ENCODE results near the gene PJA2.

Gene PJA2

GRCh38 chr5:109357807-109358206 is 52.0 kb downstream of the PJA2 start:
- ChIA-PET POLR2A (no interaction called here), CTCF (no interaction called here)
- H3K36me3 ChIP-seq (ENCODE audit: control insufficient read depth in 4 of 4, insufficient read depth in 4 of 4, low read length in 3 of 4): peaks cover 15 to 52% (median 37%) of the 10 kb centered on the region in 4 experiments
- no peak overlapping the region for H3K27ac ChIP-seq (ENCODE audit: insufficient read depth in 1 of 2, low read depth in 1 of 2, low read length in 2 of 2, poor library complexity in 1 of 2, severe bottlenecking in 2 of 2)
- no peaks in the 10 kb centered on the region for H3K27me3 ChIP-seq (replicated peaks in 2 of 5; ENCODE audit: control insufficient read depth in 4 of 5, insufficient read depth in 5 of 5, low read length in 4 of 5)
- WGBS (ENCODE audit: insufficient coverage): 86% methylated on average over 1 of the region's 2 CpGs
- no peaks in the 10 kb centered on the region for H3K4me1 ChIP-seq (ENCODE audit: control extremely low read depth in 1 of 4, control insufficient read depth in 4 of 4, insufficient read depth in 4 of 4, low read length in 3 of 4)
- DNase-seq: no peak
- H3K4me3 ChIP-seq (ENCODE audit: control insufficient read depth in 1 of 7, extremely low read depth in 1 of 7, insufficient read depth in 4 of 7, low read depth in 2 of 7, low read length in 6 of 7): no peak overlapping the region
- no peaks in the 10 kb centered on the region for H3K9me3 ChIP-seq (ENCODE audit: control extremely low read depth in 1 of 5, control insufficient read depth in 4 of 5, insufficient read depth in 2 of 5, low read depth in 1 of 5, low read length in 4 of 5)

- no peaks in the 10 kb centered on the region for H3K4me1 ChIP-seq (ENCODE audit: control extremely low read depth in 1 of 4, control insufficient read depth in 4 of 4, insufficient read depth in 4 of 4, low read length in 3 of 4)
- no peaks in the 10 kb centered on the region for H3K9me3 ChIP-seq (ENCODE audit: control extremely low read depth in 1 of 5, control insufficient read depth in 4 of 5, insufficient read depth in 2 of 5, low read depth in 1 of 5, low read length in 4 of 5)
- DNase-seq: peak in 2 of 3 donors; percentile 31 to 57
- CTCF ChIA-PET: no interaction called here
- H3K4me3 ChIP-seq (ENCODE audit: control insufficient read depth in 1 of 7, extremely low read depth in 1 of 7, insufficient read depth in 4 of 7, low read depth in 2 of 7, low read length in 6 of 7): no peak overlapping the region
- H3K36me3 ChIP-seq (ENCODE audit: control insufficient read depth in 4 of 4, insufficient read depth in 4 of 4, low read length in 3 of 4): peaks cover 15 to 33% (median 21%) of the 10 kb centered on the region in 4 experiments
- no peaks in the 10 kb centered on the region for H3K27me3 ChIP-seq (replicated peaks in 2 of 5; ENCODE audit: control insufficient read depth in 4 of 5, insufficient read depth in 5 of 5, low read length in 4 of 5)
- POLR2A ChIA-PET: no interaction called here
- 100% methylated on average over 1 of the region's 2 CpGs for WGBS (ENCODE audit: insufficient coverage)
- no peak overlapping the region for H3K27ac ChIP-seq (ENCODE audit: insufficient read depth in 1 of 2, low read depth in 1 of 2, low read length in 2 of 2, poor library complexity in 1 of 2, severe bottlenecking in 2 of 2)
These were observed 55.0 kb downstream of the PJA2 start for GRCh38 chr5:109354761-109355160.

GRCh38 chr5:109351988-109352864 is 57.5 kb downstream of the PJA2 start:
- POLR2A ChIA-PET: no interaction called here
- peak in 2 of 3 donors; percentile 55 to 72 for DNase-seq

GRCh38 chr5:109350537-109351270 is 59.1 kb downstream of the PJA2 start:
- CTCF ChIA-PET: no interaction called here
- H3K27ac ChIP-seq (ENCODE audit: insufficient read depth in 1 of 2, low read depth in 1 of 2, low read length in 2 of 2, poor library complexity in 1 of 2, severe bottlenecking in 2 of 2): no peak overlapping the region
- no peaks in the 10 kb centered on the region for H3K4me1 ChIP-seq (ENCODE audit: control extremely low read depth in 1 of 4, control insufficient read depth in 4 of 4, insufficient read depth in 4 of 4, low read length in 3 of 4)
- H3K4me3 ChIP-seq (ENCODE audit: control insufficient read depth in 1 of 7, extremely low read depth in 1 of 7, insufficient read depth in 4 of 7, low read depth in 2 of 7, low read length in 6 of 7): no peak overlapping the region
- POLR2A ChIA-PET: no interaction called here
- no peaks in the 10 kb centered on the region for H3K9me3 ChIP-seq (ENCODE audit: control extremely low read depth in 1 of 5, control insufficient read depth in 4 of 5, insufficient read depth in 2 of 5, low read depth in 1 of 5, low read length in 4 of 5)
- H3K36me3 ChIP-seq (ENCODE audit: control insufficient read depth in 4 of 4, insufficient read depth in 4 of 4, low read length in 3 of 4): peaks cover 15 to 47% (median 31%) of the 10 kb centered on the region in 4 experiments
- peak in 1 of 3 donors; percentile 14 for DNase-seq
- WGBS (ENCODE audit: insufficient coverage): 100% methylated on average over 2 of the region's 5 CpGs
- no peaks in the 10 kb centered on the region for H3K27me3 ChIP-seq (replicated peaks in 2 of 5; ENCODE audit: control insufficient read depth in 4 of 5, insufficient read depth in 5 of 5, low read length in 4 of 5)

More at GRCh38 chr5:109351988-109352864, 57.5 kb downstream of the PJA2 start:
- Histone ChIP-seq H3K36me3 (ENCODE audit: control insufficient read depth in 4 of 4, insufficient read depth in 4 of 4, low read length in 3 of 4) (peaks cover 13 to 37% (median 26%) of the 10 kb centered on the region in 4 experiments), H3K27ac (ENCODE audit: insufficient read depth in 1 of 2, low read depth in 1 of 2, low read length in 2 of 2, poor library complexity in 1 of 2, severe bottlenecking in 2 of 2) (peak overlapping the region in 1 of 2 experiments; percentile 49), H3K4me1 (ENCODE audit: control extremely low read depth in 1 of 4, control insufficient read depth in 4 of 4, insufficient read depth in 4 of 4, low read length in 3 of 4) (no peaks in the 10 kb centered on the region), H3K27me3 (replicated peaks in 2 of 5; ENCODE audit: control insufficient read depth in 4 of 5, insufficient read depth in 5 of 5, low read length in 4 of 5) (no peaks in the 10 kb centered on the region), H3K9me3 (ENCODE audit: control extremely low read depth in 1 of 5, control insufficient read depth in 4 of 5, insufficient read depth in 2 of 5, low read depth in 1 of 5, low read length in 4 of 5) (no peaks in the 10 kb centered on the region), H3K4me3 (ENCODE audit: control insufficient read depth in 1 of 7, extremely low read depth in 1 of 7, insufficient read depth in 4 of 7, low read depth in 2 of 7, low read length in 6 of 7) (no peak overlapping the region)
- WGBS (ENCODE audit: insufficient coverage): no CpG with 5 or more reads among the region's 2 CpGs
- CTCF ChIA-PET: no interaction called here

GRCh38 chr5:109349388-109349787 is 60.4 kb downstream of the PJA2 start:
- ChIA-PET CTCF (interaction anchor here (1.4 kb wide), 1 partner anchor 13 kb away, joined by 5 read pairs; no protein-coding TSS in a partner anchor), POLR2A (no interaction called here)
- 100% methylated on average over 1 of the region's 2 CpGs for WGBS (ENCODE audit: insufficient coverage)
- no peaks in the 10 kb centered on the region for H3K9me3 ChIP-seq (ENCODE audit: control extremely low read depth in 1 of 5, control insufficient read depth in 4 of 5, insufficient read depth in 2 of 5, low read depth in 1 of 5, low read length in 4 of 5)
- H3K4me1 ChIP-seq (ENCODE audit: control extremely low read depth in 1 of 4, control insufficient read depth in 4 of 4, insufficient read depth in 4 of 4, low read length in 3 of 4): no peaks in the 10 kb centered on the region
- no peaks in the 10 kb centered on the region for H3K27me3 ChIP-seq (replicated peaks in 2 of 5; ENCODE audit: control insufficient read depth in 4 of 5, insufficient read depth in 5 of 5, low read length in 4 of 5)
- H3K4me3 ChIP-seq (ENCODE audit: control insufficient read depth in 1 of 7, extremely low read depth in 1 of 7, insufficient read depth in 4 of 7, low read depth in 2 of 7, low read length in 6 of 7): no peak overlapping the region
- no peak overlapping the region for H3K27ac ChIP-seq (ENCODE audit: insufficient read depth in 1 of 2, low read depth in 1 of 2, low read length in 2 of 2, poor library complexity in 1 of 2, severe bottlenecking in 2 of 2)
- DNase-seq: no peak
- H3K36me3 ChIP-seq (ENCODE audit: control insufficient read depth in 4 of 4, insufficient read depth in 4 of 4, low read length in 3 of 4): peaks cover 15 to 48% (median 32%) of the 10 kb centered on the region in 4 experiments

- ChIA-PET POLR2A (interaction anchor here (0.9 kb wide), 1 partner anchor 64 kb away, joined by 3 read pairs; no protein-coding TSS in a partner anchor), CTCF (interaction anchor here (1.2 to 1.5 kb wide), 2 partner anchors 91 to 92 kb away, joined by 4 to 7 read pairs; no protein-coding TSS in a partner anchor)
- Histone ChIP-seq H3K4me3 (ENCODE audit: control insufficient read depth in 1 of 7, extremely low read depth in 1 of 7, insufficient read depth in 4 of 7, low read depth in 2 of 7, low read length in 6 of 7) (no peak overlapping the region), H3K36me3 (ENCODE audit: control insufficient read depth in 4 of 4, insufficient read depth in 4 of 4, low read length in 3 of 4) (peaks cover 17 to 58% (median 37%) of the 10 kb centered on the region in 4 experiments), H3K27ac (ENCODE audit: insufficient read depth in 1 of 2, low read depth in 1 of 2, low read length in 2 of 2, poor library complexity in 1 of 2, severe bottlenecking in 2 of 2) (no peak overlapping the region), H3K4me1 (ENCODE audit: control extremely low read depth in 1 of 4, control insufficient read depth in 4 of 4, insufficient read depth in 4 of 4, low read length in 3 of 4) (no peaks in the 10 kb centered on the region), H3K9me3 (ENCODE audit: control extremely low read depth in 1 of 5, control insufficient read depth in 4 of 5, insufficient read depth in 2 of 5, low read depth in 1 of 5, low read length in 4 of 5) (no peaks in the 10 kb centered on the region), H3K27me3 (replicated peaks in 2 of 5; ENCODE audit: control insufficient read depth in 4 of 5, insufficient read depth in 5 of 5, low read length in 4 of 5) (no peaks in the 10 kb centered on the region)
- no peak for DNase-seq
These were observed 62.4 kb downstream of the PJA2 start for GRCh38 chr5:109347252-109347888.
